Measurements from ENCODE around the gene MRPL22. TPM values are rescaled to one million over a fixed set of nuclear protein-coding genes. Genes with fewer than 3 reads are reported as not detected.
"Not testable (repeated sequence)": the region's sequence is repeated elsewhere in the genome, so short reads cannot be mapped to it uniquely, and the experiment has no call there.

MRPL22 gene
- 15.6 and 34.3 TPM in 2 replicates for total RNA-seq (2014; rRNA removed; shearing (Covaris generic))

DNA sequence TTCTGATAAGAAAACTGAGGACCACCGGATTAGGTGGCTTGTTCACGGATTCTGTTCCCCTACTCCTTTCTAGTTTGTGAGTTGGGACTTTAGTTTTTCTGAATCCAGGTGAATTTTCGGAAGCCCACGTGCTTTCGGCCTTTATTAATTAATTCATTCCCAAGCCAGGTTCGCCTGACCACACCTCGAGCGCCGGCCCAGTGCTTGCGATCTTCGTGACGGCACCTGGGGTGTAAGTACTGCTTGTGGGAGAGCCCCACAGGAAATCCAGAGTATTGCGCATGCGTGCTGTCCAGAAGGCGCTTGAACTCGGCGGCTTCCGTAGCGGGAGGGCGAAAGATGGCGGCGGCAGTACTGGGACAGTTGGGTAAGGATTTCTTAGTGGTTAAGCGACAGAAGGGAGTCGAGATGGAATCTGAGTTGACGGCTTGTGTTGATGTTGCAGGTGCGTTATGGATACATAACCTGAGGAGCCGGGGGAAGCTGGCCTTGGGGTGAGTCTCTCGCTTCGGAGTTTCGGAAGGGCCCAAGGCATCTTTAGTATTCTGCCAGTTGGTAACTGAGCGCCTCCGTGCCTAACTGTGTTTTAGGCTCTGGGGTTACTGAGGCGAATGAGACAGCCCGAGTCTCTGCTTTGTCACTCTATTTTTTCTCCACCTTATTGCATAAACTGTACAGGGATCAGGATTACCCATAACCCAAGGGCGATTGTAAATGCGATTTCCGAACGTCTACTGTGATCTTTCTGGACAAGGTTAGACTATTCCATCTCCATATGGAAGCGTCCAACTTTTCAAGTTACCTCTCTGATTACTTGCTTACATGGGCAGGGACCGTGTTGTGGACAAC lies at the start of gene MRPL22:
MRPL22 (plus strand) TSS at position 302 of the 849 bp plus-strand sequence; CDS start at position 340, 38 bp downstream.
- DNase-seq (ENCODE audit: low read depth): peak; percentile 95

- peak; percentile 13 for DNase-seq (ENCODE audit: low read depth)
These were observed 48.5 kb upstream of the MRPL22 start for GRCh38 chr5:154892369-154892771.

- no peak for DNase-seq (ENCODE audit: low read depth)
These were observed 47.5 kb upstream of the MRPL22 start for GRCh38 chr5:154893381-154893780.

GRCh38 chr5:154895606-154896561 lies 45.0 kb upstream of the MRPL22 start:
- DNase-seq (ENCODE audit: low read depth): no peak

- no peak for DNase-seq (ENCODE audit: low read depth)
These were observed 44.2 kb upstream of the MRPL22 start for GRCh38 chr5:154896562-154897165.

DNA sequence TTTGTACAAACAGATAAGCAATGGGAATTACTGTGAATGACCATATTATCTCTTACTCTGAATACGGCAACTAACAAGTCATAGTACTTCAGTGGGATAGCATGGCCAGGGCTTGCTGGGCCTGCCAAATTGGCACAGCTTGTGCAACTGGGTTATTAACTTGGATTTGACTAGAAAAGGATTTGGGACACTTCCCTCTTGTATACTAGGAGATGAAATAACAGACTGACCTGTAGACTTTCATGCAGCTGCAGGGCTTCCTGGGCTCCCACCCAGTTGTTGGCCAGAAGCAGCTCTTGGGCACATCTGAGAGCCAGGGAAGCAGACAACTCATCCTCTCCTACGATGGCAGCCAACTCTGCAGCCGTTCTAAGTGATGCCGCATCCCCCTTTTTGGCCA lies 42.7 kb upstream of the MRPL22 start:
- DNase-seq (ENCODE audit: low read depth): no peak

DNA sequence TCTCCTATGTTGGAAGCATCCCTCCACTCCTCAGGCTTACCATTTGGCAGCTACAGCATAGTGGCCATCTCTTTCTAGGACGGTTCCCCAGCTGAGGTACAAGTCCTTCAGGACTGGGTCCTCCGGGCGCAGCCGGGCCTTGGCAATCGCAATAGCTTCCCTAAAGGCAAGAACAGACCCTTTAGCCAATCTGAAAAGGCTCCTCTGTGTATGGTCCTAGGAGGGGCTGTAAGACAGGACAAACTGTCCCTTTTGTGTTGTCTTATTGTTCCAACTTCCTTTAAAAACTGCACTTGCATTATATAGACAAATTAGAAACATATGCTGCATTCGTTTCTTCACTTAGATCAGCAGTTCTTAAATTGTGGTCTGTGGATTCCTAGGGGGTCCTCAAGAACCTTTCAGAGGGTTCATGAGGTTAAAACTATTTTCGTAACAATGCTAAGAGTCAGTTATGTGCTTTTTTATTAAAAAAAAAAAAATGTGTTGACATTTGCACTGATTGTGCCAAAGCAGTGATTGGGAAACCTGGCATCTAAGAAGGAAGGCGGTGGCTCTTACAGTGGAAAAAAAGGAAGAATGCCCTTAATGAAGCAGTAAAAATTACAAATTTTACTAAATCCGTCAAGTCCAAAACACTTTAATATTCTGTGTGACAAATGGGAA lies 41.6 kb upstream of the MRPL22 start:
- DNase-seq (ENCODE audit: low read depth): no peak

- DNase-seq (ENCODE audit: low read depth): no peak
These were observed 40.8 kb upstream of the MRPL22 start for GRCh38 chr5:154900066-154900465.

DNA sequence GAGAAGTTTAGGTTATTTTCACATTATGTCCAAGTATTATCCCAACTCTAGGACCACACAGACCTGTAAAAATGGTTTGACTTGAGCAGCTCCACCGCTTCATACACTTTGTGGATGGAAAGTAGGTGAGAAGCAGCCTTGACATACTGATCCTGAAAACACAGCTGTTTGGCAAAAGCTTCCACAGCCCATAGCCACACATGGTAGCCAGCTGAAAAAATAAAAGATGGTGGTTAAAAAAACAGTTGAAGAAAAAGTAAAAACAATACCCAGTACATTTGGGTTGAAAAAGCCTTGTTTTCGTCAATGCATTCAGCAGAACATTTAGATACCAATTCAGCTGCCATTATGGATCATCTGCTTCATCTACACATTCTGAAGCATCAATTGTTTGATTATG lies 39.6 kb upstream of the MRPL22 start:
- no peak for DNase-seq (ENCODE audit: low read depth)

- no peak for DNase-seq (ENCODE audit: low read depth)
These were observed 39.0 kb upstream of the MRPL22 start for GRCh38 chr5:154901913-154902312.

- DNase-seq (ENCODE audit: low read depth): not testable (repeated sequence)
These were observed 35.3 kb upstream of the MRPL22 start for GRCh38 chr5:154905601-154906000.

DNA sequence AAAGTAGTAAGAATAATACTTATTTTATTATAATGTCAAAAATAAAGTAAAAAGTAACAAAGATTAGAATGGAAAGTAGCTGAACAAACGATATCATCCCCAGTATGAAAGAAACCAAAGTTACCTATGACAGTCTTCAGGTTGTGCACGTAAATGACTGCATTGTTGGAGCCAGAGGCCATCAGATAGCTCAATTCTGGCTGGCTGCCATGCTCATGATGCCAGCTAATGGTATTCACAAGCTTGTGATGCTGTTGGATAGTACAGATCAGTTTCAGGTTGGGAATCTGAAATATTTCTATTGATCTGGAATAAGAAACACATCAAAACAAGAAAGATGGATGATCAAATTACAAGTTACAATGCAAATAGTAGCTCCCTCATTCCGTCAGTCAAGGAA lies 24.0 kb upstream of the MRPL22 start:
- no peak for DNase-seq (ENCODE audit: low read depth)

- DNase-seq (ENCODE audit: low read depth): no peak
These were observed 23.1 kb upstream of the MRPL22 start for GRCh38 chr5:154917757-154918156.

DNA sequence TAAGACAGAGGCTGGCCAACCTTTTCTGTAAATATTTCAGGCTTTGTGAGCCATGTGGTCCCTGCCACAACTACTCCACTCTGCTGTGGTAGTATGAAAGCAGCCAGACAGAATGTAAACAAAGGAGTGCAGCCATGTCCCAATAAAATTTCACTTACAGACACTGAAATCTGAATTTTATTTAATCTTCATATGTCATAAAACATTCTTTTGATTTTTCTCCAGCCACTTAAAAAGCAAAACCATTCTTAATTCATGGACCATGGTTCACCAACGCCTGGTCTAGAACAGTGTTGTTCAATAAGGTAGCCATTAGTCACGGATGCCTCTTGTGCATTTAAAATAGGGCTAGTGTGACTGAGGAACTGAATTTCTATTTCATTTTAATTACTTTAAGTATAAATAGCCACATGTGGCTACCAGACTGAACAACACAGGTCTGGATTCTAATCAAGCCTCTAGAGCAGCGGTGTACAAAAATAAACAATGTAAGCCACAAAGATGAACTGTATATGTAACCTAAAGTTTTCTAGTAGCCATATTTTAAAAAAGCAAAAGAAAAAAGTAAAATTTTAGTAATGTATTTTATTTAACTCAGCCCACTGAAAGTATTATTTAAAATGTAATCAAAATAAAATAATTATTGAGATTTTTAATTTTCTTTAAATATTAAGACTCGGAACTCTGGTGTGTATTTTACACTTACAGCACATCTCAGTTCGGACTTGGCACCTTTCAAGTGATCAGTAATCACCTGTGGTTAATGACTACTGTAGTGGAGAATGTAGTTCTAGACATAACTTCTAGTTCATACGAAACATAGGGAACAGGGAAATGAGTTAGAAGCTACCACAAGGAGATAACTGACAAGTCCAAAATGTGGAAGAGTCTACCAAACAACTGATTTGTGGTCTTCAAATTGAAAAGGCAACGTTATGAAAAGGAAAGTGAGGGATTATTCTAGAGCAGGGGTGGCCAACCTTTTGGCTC lies 17.1 kb upstream of the MRPL22 start:
- peak; percentile 19 for DNase-seq (ENCODE audit: low read depth)

DNA sequence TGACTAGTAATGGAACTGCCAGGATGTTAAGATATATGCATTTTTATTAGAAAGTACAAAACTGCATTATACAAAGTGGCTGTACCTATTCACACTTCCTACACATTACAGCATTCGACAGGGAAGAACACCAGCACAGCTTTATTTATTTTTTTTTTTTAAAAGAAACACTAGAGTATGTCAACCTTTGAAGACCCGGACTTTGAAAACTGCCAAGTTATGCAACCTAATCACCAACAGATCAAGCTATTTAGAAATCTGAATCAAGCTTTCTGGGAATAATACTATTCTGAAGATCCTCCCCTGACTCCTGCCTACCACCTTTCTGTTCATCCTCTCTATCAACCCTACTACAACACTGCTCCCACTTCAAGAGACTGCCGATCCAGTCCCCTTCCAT lies 7.3 kb upstream of the MRPL22 start:
- no peak for DNase-seq (ENCODE audit: low read depth)

GRCh38 chr5:154934881-154935280 lies 6.0 kb upstream of the MRPL22 start:
- DNase-seq (ENCODE audit: low read depth): no peak

GRCh38 chr5:154937186-154937717 lies 3.6 kb upstream of the MRPL22 start:
- no peak for DNase-seq (ENCODE audit: low read depth)

GRCh38 chr5:154937718-154938466 lies 3.0 kb upstream of the MRPL22 start, which contains the start of gene GEMIN5:
Gene GEMIN5, minus strand, starts transcription at chr5:154938211. Its CDS starts 78 bp downstream, at chr5:154938133.
- DNase-seq (ENCODE audit: low read depth): peak; percentile 94

GRCh38 chr5:154939387-154939786 lies 1.5 kb upstream of the MRPL22 start:
- not testable (repeated sequence) for DNase-seq (ENCODE audit: low read depth)
